Ishikawa (cell line): ENCODE data around the gene ZNF350.
A peak's percentile ranks its signal among the peaks of the same experiment; 100 is the strongest.

ENCODE experiments used
- CEBPB ChIP-seq: IDR thresholded peaks from 2 replicates; pipeline ENCODE4 v1.6.1; 2012
- CREB1 ChIP-seq: IDR thresholded peaks from 2 replicates; pipeline ENCODE4 v1.6.1; 2012; ENCODE audit warnings: low read depth
- EGR1 ChIP-seq: IDR thresholded peaks from 2 replicates; pipeline ENCODE4 v1.6.1; 2012
- EP300 ChIP-seq: IDR thresholded peaks from 2 replicates; pipeline ENCODE4 v1.6.1; 2012; ENCODE audit warnings: borderline replicate concordance
- FOXM1 ChIP-seq: IDR thresholded peaks from 2 replicates; pipeline ENCODE4 v1.6.1; 2012; ENCODE audit warnings: low read depth, borderline replicate concordance
- NFIC ChIP-seq: IDR thresholded peaks from 2 replicates; pipeline ENCODE4 v1.6.1; 2012
- RAD21 ChIP-seq: IDR thresholded peaks from 2 replicates; pipeline ENCODE4 v1.6.1; 2012; ENCODE audit warnings: low read depth
- TAF1 ChIP-seq: IDR thresholded peaks from 2 replicates; pipeline ENCODE4 v1.6.1; 2012; ENCODE audit warnings: low read depth, mild to moderate bottlenecking
- TCF12 ChIP-seq: IDR thresholded peaks from 2 replicates; pipeline ENCODE4 v1.6.1; 2012; ENCODE audit warnings: low read depth
- TEAD4 ChIP-seq: IDR thresholded peaks from 2 replicates; pipeline ENCODE4 v1.6.1; 2012
- YY1 ChIP-seq: IDR thresholded peaks from 2 replicates; pipeline ENCODE4 v1.6.1; 2012; ENCODE audit warnings: low read depth
- ZBTB7A ChIP-seq: IDR thresholded peaks from 2 replicates; pipeline ENCODE4 v1.6.1; 2012; ENCODE audit warnings: low read depth
- TF ChIP-seq, protein P1 (sequence below): IDR thresholded peaks from 2 replicates; pipeline ENCODE4 v1.6.1; 2012; ENCODE audit warnings: low read depth, mild to moderate bottlenecking
- TF ChIP-seq, protein P2 (sequence below): IDR thresholded peaks from 2 replicates; pipeline ENCODE4 v1.6.1; 2012
- TF ChIP-seq, protein P3 (sequence below): IDR thresholded peaks from 2 replicates; pipeline ENCODE4 v1.6.1; 2012

Gene ZNF350

DNA sequence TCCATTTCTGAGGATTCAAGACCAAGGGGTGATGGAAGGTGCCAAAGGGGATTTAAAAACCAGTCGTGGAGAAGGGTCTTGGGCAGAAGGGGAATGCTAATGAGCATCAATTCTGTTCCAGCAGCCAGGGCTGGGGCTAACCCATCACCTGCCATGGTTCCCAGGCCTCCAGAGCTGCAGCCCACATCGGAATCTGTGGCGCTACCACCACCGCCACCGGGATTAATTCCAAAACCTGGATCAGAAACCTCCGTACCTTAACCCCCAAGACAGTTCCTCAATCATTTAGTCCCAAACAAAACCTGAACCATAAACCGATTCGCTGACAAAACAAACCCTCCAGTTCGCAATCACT is 20.8 kb upstream of the ZNF350 start:
- no peak for TF ChIP-seq FOXM1
- no peak for TF ChIP-seq NFIC
- TF ChIP-seq, protein P1, sequence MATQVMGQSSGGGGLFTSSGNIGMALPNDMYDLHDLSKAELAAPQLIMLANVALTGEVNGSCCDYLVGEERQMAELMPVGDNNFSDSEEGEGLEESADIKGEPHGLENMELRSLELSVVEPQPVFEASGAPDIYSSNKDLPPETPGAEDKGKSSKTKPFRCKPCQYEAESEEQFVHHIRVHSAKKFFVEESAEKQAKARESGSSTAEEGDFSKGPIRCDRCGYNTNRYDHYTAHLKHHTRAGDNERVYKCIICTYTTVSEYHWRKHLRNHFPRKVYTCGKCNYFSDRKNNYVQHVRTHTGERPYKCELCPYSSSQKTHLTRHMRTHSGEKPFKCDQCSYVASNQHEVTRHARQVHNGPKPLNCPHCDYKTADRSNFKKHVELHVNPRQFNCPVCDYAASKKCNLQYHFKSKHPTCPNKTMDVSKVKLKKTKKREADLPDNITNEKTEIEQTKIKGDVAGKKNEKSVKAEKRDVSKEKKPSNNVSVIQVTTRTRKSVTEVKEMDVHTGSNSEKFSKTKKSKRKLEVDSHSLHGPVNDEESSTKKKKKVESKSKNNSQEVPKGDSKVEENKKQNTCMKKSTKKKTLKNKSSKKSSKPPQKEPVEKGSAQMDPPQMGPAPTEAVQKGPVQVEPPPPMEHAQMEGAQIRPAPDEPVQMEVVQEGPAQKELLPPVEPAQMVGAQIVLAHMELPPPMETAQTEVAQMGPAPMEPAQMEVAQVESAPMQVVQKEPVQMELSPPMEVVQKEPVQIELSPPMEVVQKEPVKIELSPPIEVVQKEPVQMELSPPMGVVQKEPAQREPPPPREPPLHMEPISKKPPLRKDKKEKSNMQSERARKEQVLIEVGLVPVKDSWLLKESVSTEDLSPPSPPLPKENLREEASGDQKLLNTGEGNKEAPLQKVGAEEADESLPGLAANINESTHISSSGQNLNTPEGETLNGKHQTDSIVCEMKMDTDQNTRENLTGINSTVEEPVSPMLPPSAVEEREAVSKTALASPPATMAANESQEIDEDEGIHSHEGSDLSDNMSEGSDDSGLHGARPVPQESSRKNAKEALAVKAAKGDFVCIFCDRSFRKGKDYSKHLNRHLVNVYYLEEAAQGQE = no peak
- no peak for TF ChIP-seq TAF1
- TF ChIP-seq, protein P2, sequence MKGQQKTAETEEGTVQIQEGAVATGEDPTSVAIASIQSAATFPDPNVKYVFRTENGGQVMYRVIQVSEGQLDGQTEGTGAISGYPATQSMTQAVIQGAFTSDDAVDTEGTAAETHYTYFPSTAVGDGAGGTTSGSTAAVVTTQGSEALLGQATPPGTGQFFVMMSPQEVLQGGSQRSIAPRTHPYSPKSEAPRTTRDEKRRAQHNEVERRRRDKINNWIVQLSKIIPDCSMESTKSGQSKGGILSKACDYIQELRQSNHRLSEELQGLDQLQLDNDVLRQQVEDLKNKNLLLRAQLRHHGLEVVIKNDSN = no peak
- TF ChIP-seq EP300 = no peak
- TF ChIP-seq TEAD4 = no peak
- TF ChIP-seq EGR1 = no peak
- no peak for TF ChIP-seq TCF12
- TF ChIP-seq, protein P3, sequence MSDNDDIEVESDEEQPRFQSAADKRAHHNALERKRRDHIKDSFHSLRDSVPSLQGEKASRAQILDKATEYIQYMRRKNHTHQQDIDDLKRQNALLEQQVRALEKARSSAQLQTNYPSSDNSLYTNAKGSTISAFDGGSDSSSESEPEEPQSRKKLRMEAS = no peak
- TF ChIP-seq ZBTB7A = no peak

DNA sequence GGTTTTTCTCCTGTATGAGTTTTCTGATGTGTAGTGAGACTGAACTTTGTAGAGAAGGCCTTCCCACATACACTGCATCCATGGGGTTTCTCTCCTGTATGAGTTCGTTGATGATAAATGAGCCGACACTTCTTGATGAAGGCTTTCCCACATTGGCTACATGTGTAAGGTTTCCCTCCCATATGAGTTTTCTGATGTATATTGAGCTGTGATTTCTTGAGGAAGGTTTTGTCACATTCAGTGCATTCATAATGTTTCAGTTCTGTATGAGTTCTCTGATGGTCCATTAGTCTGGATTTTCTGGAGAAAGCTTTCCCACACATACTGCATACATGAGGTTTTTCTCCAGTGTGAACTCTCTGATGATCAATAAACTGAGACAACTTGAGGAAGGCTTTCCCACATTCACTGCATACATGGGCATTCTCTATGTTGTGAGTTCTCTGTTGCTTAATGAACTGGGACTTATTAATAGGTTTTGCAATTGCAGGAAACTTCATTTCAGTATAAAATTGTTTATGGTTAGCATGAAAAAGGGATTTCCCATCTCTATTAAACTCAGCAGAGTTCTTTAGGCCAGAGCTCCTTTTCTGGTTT is 7.5 kb upstream of the ZNF350 start:
- TF ChIP-seq CEBPB = no peak
- TF ChIP-seq NFIC = no peak
- TF ChIP-seq, protein P2 = 0 out of 2 replicates have a peak, but pooled peaks have one; percentile 17
- TF ChIP-seq, protein P1 = no peak

DNA sequence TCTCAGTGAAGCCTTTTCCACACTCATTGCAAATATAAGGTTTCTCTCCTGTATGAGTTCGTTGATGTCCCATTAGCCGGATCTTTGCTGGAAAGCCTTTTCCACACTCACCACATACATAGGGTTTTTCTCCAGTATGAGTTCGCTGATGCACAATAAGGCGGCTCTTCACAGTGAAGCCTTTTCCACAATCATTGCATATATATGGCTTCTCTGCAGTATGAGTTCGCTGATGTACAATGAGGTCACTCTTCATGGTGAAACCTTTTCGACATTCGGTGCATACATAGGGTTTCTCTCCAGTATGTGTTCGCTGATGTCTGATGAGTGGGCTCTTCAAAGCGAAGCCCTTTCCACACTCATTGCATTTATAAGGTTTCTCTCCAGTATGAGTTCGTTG is 6.8 kb upstream of the ZNF350 start:
- TF ChIP-seq CEBPB (no peak), TEAD4 (no peak), ZBTB7A (no peak), CREB1 (no peak), RAD21 (no peak)
- TF ChIP-seq, protein P1 = no peak
- TF ChIP-seq, protein P3 = no peak
- TF ChIP-seq, protein P2 = no peak

DNA sequence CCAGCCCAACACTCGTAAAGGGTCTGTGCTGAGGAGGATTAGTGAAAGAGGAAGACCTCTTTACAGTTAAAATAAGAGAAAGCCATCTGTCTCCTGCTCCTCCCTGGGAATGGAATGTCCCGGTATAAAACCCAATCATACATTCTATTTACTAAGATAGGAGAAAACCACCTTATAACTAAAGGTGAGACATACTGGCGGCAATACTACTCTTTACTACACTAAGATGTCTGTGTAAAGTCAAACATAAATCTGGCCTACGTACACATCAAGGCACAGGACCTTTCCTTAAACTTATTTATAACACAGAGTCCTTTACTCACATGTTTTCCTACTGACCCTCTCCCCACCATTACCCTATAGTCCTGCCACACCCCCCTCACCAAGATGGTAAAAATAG is 3.3 kb downstream of the ZNF350 start:
- TF ChIP-seq, protein P2 = no peak
- no peak for TF ChIP-seq TAF1
- TF ChIP-seq, protein P3 = no peak
- no peak for TF ChIP-seq CEBPB
- TF ChIP-seq CREB1 = no peak
- TF ChIP-seq TEAD4 = no peak
- TF ChIP-seq, protein P1 = no peak
- no peak for TF ChIP-seq FOXM1
- TF ChIP-seq EP300 = no peak
- TF ChIP-seq EGR1 = no peak
- TF ChIP-seq TCF12 = no peak
- TF ChIP-seq NFIC = no peak
- no peak for TF ChIP-seq YY1
- no peak for TF ChIP-seq RAD21
- no peak for TF ChIP-seq ZBTB7A
